HL-60 (cell line): Measurements from ENCODE around the gene MEX3A.

Source experiments
- GABPA ChIP-seq: IDR thresholded peaks from 2 replicates; pipeline ENCODE4 v1.6.1; 2012; ENCODE audit warnings: low read depth
- POLR2AphosphoS5 ChIP-seq: IDR thresholded peaks from 2 replicates; pipeline ENCODE4 v1.6.1; 2012; ENCODE audit warnings: low read depth
- REST ChIP-seq: IDR thresholded peaks from 2 replicates; pipeline ENCODE4 v1.6.1; 2012; ENCODE audit warnings: low read depth; ENCODE audit not compliant: insufficient replicate concordance
- SPI1 ChIP-seq: IDR thresholded peaks from 2 replicates; pipeline ENCODE4 v1.6.1; 2012; ENCODE audit warnings: low read depth, mild to moderate bottlenecking, borderline replicate concordance
- TF ChIP-seq, protein P1 (sequence below): IDR thresholded peaks from one replicate; pipeline ENCODE4 v1.5.1; 2011; ENCODE audit warnings: low read length, control low read depth, inconsistent platforms; ENCODE audit not compliant: insufficient read depth

DNA sequence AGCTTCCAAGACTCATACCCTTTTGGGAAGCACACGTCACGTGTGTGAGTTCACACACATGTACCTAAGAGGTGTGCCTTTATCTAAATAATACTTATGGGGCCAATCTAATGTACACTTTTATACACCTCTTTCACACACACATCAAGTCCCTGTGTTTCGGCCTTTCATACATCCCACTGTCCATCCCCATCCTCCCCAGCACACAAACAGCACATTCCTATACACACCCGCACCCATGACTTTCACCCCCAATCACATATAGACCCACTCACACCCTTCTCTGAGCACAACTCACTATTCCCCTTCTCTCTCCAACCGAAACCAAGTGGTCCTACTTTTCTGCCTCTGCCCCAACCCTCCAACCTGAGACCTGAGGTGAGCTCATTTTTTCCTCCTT, 3.5 kb downstream of the MEX3A start:
- TF ChIP-seq, protein P1, sequence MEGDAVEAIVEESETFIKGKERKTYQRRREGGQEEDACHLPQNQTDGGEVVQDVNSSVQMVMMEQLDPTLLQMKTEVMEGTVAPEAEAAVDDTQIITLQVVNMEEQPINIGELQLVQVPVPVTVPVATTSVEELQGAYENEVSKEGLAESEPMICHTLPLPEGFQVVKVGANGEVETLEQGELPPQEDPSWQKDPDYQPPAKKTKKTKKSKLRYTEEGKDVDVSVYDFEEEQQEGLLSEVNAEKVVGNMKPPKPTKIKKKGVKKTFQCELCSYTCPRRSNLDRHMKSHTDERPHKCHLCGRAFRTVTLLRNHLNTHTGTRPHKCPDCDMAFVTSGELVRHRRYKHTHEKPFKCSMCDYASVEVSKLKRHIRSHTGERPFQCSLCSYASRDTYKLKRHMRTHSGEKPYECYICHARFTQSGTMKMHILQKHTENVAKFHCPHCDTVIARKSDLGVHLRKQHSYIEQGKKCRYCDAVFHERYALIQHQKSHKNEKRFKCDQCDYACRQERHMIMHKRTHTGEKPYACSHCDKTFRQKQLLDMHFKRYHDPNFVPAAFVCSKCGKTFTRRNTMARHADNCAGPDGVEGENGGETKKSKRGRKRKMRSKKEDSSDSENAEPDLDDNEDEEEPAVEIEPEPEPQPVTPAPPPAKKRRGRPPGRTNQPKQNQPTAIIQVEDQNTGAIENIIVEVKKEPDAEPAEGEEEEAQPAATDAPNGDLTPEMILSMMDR: no peak
- TF ChIP-seq POLR2AphosphoS5: no peak
- TF ChIP-seq GABPA: no peak
- TF ChIP-seq REST: no peak
- no peak for TF ChIP-seq SPI1
